GM21423 (cell line): ENCODE measurements around the gene CENPU.

Experiments used
- ATAC-seq: cut with Tn5 transposase; IDR thresholded peaks from one replicate; pipeline ENCODE4 v1.9.1; 2021; ENCODE audit warnings: mild to moderate bottlenecking, moderate library complexity; ENCODE audit not compliant: unreplicated experiment

Gene CENPU

GRCh38 chr4:184645904-184646610 is 87.8 kb downstream of the CENPU start:
- no peak for ATAC-seq

- ATAC-seq: no peak
Observed at GRCh38 chr4:184644553-184645307, 89.2 kb downstream of the CENPU start.
